SK-N-MC (cell line): ENCODE results near the gene SINHCAF.

Source experiments
- EZH2 ChIP-seq: fragments of 200-600 bp; sonication (generic); IDR thresholded peaks from one replicate; pipeline ENCODE4 v1.6.1; 2017; ENCODE audit warnings: antibody characterized with exemption
- POLR2AphosphoS5 ChIP-seq: IDR thresholded peaks from 2 replicates; pipeline ENCODE4 v1.6.1; 2012; ENCODE audit warnings: mild to moderate bottlenecking, low read depth, low read length, borderline replicate concordance

- TF ChIP-seq POLR2AphosphoS5 (no peak), EZH2 (no peak)
Measured at GRCh38 chr12:31238764-31239387, 87.1 kb downstream of the SINHCAF start.
